ENCODE measurements around the gene ZMYND8.
"Not testable (repeated sequence)": the region's sequence is repeated elsewhere in the genome, so short reads cannot be mapped to it uniquely, and the experiment has no call there.

ZMYND8 gene

GRCh38 chr20:47222468-47223119, 133.9 kb downstream of the ZMYND8 start:
- no peak for DNase-seq

- DNase-seq = no peak
Observed at GRCh38 chr20:47221036-47221625, 135.4 kb downstream of the ZMYND8 start.

- peak; percentile 45 for DNase-seq
Observed at GRCh38 chr20:47220161-47220582, 136.3 kb downstream of the ZMYND8 start.

GRCh38 chr20:47217482-47218446, 138.7 kb downstream of the ZMYND8 start:
- DNase-seq = no peak

DNA sequence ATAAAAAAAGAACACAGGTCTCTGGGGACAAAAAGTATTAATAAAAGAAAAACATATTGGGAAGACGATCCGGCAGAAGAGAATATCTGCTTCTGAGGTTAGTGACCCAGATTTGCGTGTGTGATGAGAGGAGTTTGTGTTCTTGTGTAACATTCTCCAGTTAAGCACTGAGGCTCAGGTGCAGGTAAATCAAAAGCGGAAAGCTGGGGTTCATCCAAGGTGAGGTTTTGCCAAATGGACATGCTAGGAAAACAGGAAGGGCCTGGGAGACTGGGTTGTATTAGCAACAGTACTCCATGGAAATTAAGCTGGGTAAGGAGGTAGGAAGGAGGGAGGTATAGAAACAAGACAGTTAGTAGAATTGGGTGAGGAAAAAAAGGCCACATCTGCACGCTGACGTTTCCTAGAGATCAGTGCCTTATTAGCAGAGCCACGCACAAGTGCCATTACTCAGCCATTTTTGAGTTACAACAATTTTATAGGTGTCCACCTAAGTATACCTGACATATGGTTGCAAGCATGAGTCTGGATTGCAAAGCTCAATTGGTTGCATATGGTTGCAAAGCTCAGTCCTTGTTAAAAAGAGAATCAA, 139.6 kb downstream of the ZMYND8 start:
- DNase-seq = no peak

DNA sequence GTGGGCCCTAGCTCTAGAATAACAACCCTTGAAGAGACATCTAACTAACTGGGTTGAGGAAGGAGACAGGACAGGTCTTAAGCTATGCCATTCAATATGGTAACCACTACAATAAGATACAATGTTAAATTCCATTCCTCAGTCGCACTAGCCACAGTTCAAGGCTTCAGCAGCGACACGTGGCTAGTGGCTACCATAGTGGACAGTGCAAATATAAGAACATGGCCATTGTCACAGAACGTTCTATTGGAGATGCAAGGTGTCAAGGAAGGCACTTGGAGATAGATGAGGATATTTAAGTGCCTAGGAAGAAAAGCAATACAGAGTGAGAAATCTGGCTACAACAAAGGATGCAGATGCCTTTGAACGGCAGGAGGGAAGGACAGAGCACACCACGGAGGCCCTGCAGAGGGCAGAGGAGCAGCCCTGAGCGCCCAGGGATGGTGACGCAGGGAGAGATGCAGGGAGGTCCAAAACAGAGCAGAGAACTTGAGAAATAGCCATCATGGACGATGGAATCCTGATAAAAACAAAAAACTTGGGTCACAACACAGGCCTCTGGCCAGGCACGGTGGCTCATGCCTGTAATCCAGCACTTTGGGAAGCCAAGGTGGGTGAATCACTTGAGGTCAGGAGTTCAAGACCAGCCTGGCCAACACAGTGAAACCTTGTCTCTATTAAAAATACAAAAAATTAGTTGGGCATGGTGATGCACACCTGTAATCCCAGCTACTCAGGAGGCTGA, 140.7 kb downstream of the ZMYND8 start:
- no peak for DNase-seq

GRCh38 chr20:47213966-47214365, 142.5 kb downstream of the ZMYND8 start:
- DNase-seq = no peak

- no peak for DNase-seq
Observed at GRCh38 chr20:47212606-47213207, 143.8 kb downstream of the ZMYND8 start.

GRCh38 chr20:47211036-47211435, 145.5 kb downstream of the ZMYND8 start:
- no peak for DNase-seq

DNA sequence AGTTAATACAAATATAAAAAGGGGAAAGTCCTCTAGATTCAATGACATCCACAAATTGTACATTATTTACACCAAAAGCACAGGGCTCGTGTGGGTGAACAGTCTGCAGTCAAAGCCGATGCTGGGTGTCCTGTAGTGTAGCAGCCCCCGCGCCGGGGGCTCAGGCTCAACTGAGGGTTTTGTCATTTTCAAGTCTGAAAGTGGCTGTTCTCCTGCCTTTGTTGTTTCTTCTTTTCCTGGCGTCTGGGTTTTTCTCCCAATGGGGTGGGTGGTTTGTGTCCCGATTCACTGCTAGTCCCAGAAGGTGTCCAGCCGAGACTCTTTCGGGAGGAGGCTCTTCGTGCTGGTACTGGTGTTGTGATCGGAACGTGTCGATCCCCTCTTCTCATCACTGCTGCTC, 146.0 kb downstream of the ZMYND8 start:
- DNase-seq = no peak

GRCh38 chr20:47209982-47210381, 146.5 kb downstream of the ZMYND8 start:
- DNase-seq = no peak

GRCh38 chr20:47208534-47209174, 147.8 kb downstream of the ZMYND8 start:
- DNase-seq = no peak

DNA sequence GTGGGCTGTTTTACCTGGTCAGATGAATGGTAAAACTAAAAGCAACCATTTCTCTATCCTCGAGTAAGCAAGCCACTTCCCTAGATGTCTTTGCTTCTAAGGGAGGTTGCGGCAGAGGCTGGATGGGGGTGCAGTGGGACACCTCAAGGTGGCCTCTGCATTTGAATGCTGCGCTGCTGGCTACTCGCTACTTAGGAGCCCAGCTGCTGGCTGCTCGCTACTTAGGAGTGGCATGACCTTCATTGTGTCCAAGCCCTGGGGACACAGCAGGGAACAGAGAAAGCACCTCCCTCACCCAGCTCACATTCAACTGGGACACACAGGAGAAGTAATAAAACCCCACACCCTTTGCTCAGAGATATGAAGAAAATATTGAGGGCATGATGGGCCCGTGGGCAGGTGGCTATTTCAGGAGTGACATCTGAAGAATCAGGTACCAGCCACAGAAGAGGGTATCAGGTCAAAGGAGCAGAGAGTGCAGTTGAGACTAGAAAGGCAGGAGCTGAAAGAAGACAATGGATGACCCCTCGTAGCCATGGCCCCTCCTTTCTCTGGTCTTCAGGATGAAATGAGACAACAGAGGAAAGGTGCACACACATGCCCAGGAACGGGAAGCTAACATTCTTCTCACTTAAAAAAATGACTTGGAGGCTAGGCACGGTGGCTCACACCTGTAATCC, 149.4 kb downstream of the ZMYND8 start:
- DNase-seq = no peak

DNA sequence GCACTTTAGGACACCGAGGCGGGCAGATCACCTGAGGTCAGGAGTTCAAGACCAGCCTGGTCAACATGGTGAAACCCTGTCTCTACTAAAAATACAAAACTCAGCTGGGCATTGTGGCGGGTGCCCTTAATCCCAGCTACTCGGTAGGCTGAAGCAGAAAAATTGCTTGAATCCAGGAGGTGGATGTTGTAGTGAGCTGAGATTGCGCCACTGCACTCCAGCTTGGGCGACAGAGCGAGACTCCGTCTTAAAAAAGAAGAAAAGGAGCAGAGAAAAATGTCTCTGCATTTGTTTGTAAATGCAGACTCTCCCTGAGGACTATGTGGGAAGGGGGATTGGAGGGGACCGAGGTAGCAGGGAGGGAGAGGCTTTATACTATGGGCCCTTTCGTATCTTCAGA, 149.9 kb downstream of the ZMYND8 start:
- DNase-seq = not testable (repeated sequence)

DNA sequence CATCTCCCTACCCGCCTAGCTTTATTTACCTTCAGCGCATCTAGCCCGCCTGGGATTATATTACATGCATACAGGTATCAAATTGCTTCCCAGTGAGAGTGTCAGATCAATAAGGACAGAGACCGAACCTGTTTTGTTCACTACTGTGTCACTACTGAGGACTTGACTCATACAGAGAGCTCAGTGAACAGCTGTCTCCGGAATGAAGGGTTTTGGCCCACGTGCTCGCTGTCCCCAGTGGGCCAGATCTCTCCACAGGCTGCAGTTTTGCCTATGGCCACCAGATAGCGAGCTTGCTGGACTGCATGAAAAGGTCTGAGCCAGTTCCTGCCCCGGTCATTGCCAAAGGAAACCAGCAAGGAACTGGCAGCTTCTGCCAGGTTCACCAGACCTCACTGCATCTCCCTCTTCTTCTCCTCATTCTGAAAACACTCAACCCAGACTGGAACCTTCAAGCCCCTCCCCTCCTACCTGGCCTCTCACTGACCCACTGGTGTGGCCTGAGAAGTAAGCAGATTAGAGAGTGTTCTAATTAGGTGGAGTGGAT, 150.8 kb downstream of the ZMYND8 start:
- no peak for DNase-seq

DNA sequence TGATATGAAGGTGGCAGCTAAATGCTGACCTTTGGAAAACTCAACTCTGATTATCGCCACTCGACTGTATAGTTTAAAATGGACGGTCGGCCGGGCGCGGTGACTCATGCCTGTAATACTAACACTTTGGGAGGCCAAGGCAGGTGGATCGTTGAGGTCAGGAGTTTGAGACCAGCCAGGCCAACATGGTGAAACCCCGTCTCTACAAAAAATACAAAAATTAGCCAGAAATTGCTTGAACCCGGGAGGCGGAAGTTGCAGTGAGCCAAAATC, 151.7 kb downstream of the ZMYND8 start:
- not testable (repeated sequence) for DNase-seq

GRCh38 chr20:47204008-47204849, 152.3 kb downstream of the ZMYND8 start:
- DNase-seq = no peak

GRCh38 chr20:47202733-47203667, 153.5 kb downstream of the ZMYND8 start:
- no peak for DNase-seq

All from CD4-positive, alpha-beta T cell treated with Interleukin-10 for 1 hour (primary cell).